Hepatocyte (in vitro differentiated cells): ENCODE measurements around the gene RBBP5. TPM values are rescaled to one million over a fixed set of nuclear protein-coding genes. Genes with fewer than 3 reads are reported as not detected.

Experiments
- DNase-seq: peaks from one replicate; pipeline ENCODE4 v3.0.0-alpha.2; 2016; ENCODE audit warnings: low spot score
- H2AFZ ChIP-seq: fragments of 200-600 bp; sonication (generic); 2 replicates; pipeline ENCODE4 v1.6.0; 2016; ENCODE audit warnings: antibody characterized with exemption, mild to moderate bottlenecking
- H3K27ac ChIP-seq: fragments of 200-600 bp; sonication (generic); 2 replicates; pipeline ENCODE4 v1.5.1; 2016; ENCODE audit warnings: mild to moderate bottlenecking
- H3K27me3 ChIP-seq: fragments of 200-600 bp; sonication (generic); 2 replicates; pipeline ENCODE4 v1.6.1; 2016
- H3K36me3 ChIP-seq: fragments of 200-600 bp; sonication (generic); replicated peaks from 2 replicates; pipeline ENCODE4 v1.5.1; 2016; ENCODE audit warnings: low read depth; ENCODE audit not compliant: insufficient read depth
- H3K4me1 ChIP-seq: fragments of 200-600 bp; sonication (generic); 2 replicates; pipeline ENCODE4 v1.5.1; 2016; ENCODE audit warnings: mild to moderate bottlenecking, moderate library complexity; ENCODE audit not compliant: insufficient read depth
- H3K4me2 ChIP-seq: fragments of 200-600 bp; sonication (generic); 2 replicates; pipeline ENCODE4 v1.6.0; 2016
- H3K4me3 ChIP-seq: fragments of 200-600 bp; sonication (generic); 2 replicates; pipeline ENCODE4 v1.5.1; 2016; ENCODE audit warnings: mild to moderate bottlenecking
- H3K79me2 ChIP-seq: fragments of 200-600 bp; sonication (generic); 2 replicates; pipeline ENCODE4 v1.6.0; 2017; ENCODE audit warnings: mild to moderate bottlenecking
- H3K9me2 ChIP-seq: fragments of 200-600 bp; sonication (generic); replicated peaks from 2 replicates; pipeline ENCODE4 v1.6.0; 2017; ENCODE audit warnings: mild to moderate bottlenecking; ENCODE audit not compliant: insufficient read depth
- H3K9me3 ChIP-seq: fragments of 200-600 bp; sonication (generic); 2 replicates; pipeline ENCODE4 v1.5.1; 2016; ENCODE audit warnings: low read depth, mild to moderate bottlenecking
- H4K20me1 ChIP-seq: fragments of 200-600 bp; sonication (generic); 2 replicates; pipeline ENCODE4 v1.6.0; 2016; ENCODE audit warnings: mild to moderate bottlenecking; ENCODE audit not compliant: insufficient read depth, poor library complexity, severe bottlenecking
- CTCF ChIP-seq: fragments of 200-600 bp; sonication (generic); IDR thresholded peaks from 2 replicates; pipeline ENCODE4 v1.5.1; 2016; ENCODE audit warnings: antibody characterized with exemption, mild to moderate bottlenecking; ENCODE audit not compliant: poor library complexity
- EZH2 ChIP-seq: fragments of 200-600 bp; sonication (generic); IDR thresholded peaks from 2 replicates; pipeline ENCODE4 v1.6.1; 2016; ENCODE audit warnings: antibody characterized with exemption, mild to moderate bottlenecking, borderline replicate concordance
- EZH2phosphoT487 ChIP-seq: fragments of 200-600 bp; sonication (generic); IDR thresholded peaks from one replicate; pipeline ENCODE4 v1.6.1; 2018; ENCODE audit warnings: antibody characterized with exemption, mild to moderate bottlenecking, low read depth, moderate library complexity; ENCODE audit not compliant: unreplicated experiment, severe bottlenecking
- WGBS: methylation state at CpG from one replicate; pipeline ENCODE4 v1.1.6; 2016; ENCODE audit warnings: low lambda C conversion rate; ENCODE audit errors: missing lambda C conversion rate; 5-methylcytosine and 5-hydroxymethylcytosine counted together
- polyA plus RNA-seq: library from polyadenylated mRNA; unstranded; fragments of >200 nt; fragmentation: Nextera tagmentation; extraction: Ambion mirVana; gene quantifications from 2 replicates; pipeline ENCODE4 v1.2.1, GENCODE V29; 2016
- total RNA-seq: library from RNA; depleted of rRNA; stranded (reverse); fragments of >200 nt; gene quantifications from 2 replicates; pipeline ENCODE4 v1.2.3, GENCODE V29; 2014

RBBP5 gene
- total and polyA plus RNA-seq, 2 experiments from 2014 or later, result 9.0 to 15.3 TPM

GRCh38 chr1:205044741-205045140 is 77.0 kb downstream of the RBBP5 start:
- H3K27ac ChIP-seq, result no peak overlapping the region
- no peak overlapping the region for H2AFZ ChIP-seq
- H3K9me3 ChIP-seq, result no peaks in the 10 kb centered on the region
- H3K27me3 ChIP-seq, result peaks cover 73% of the 10 kb centered on the region
- H3K4me3 ChIP-seq, result no peak overlapping the region
- H3K79me2 ChIP-seq, result no peaks in the 10 kb centered on the region
- H3K4me1 ChIP-seq, result no peaks in the 10 kb centered on the region
- H4K20me1 ChIP-seq, result no peaks in the 10 kb centered on the region
- H3K9me2 ChIP-seq, result no peaks in the 10 kb centered on the region
- TF ChIP-seq CTCF, result no peak
- TF ChIP-seq EZH2, result no peak
- no peak for TF ChIP-seq EZH2phosphoT487
- no peak overlapping the region for H3K4me2 ChIP-seq
- H3K36me3 ChIP-seq, result no peaks in the 10 kb centered on the region
- DNase-seq, result no peak
- WGBS, result 48% methylated on average over 5 of the region's 5 CpGs

DNA sequence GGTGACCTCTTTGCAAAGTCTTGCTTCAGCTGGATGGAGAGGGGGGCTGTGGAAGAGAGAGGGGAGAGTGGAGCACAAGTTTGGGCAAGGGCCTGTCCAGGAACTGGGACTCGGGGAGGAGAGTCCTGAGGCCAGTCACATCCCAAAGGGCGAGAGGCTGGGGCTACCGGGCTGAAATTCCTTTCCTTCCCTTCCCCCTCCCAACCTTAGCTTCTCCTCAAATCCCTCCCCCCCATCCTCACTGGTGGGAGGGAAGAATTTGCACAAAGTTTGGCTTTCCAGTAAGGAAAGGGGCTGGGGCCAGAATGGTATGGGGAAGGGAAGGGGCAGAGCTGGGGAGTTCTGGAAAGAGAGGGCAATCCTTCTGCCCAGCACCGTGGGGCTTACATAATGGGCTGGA is 77.9 kb downstream of the RBBP5 start:
- no peaks in the 10 kb centered on the region for H3K36me3 ChIP-seq
- no peak for DNase-seq
- 52% methylated on average over 4 of the region's 4 CpGs for WGBS
- TF ChIP-seq CTCF (no peak), EZH2phosphoT487 (no peak), EZH2 (no peak)
- H3K4me1 ChIP-seq, result no peaks in the 10 kb centered on the region
- no peaks in the 10 kb centered on the region for H3K9me2 ChIP-seq
- no peak overlapping the region for H3K4me2 ChIP-seq
- H4K20me1 ChIP-seq, result no peaks in the 10 kb centered on the region
- no peak overlapping the region for H3K4me3 ChIP-seq
- no peaks in the 10 kb centered on the region for H3K79me2 ChIP-seq
- H2AFZ ChIP-seq, result no peak overlapping the region
- no peaks in the 10 kb centered on the region for H3K9me3 ChIP-seq
- H3K27me3 ChIP-seq, result peaks cover 76% of the 10 kb centered on the region
- H3K27ac ChIP-seq, result no peak overlapping the region

GRCh38 chr1:205042911-205043806 is 78.6 kb downstream of the RBBP5 start, which contains the start of gene CNTN2:
CNTN2 (plus strand) TSS chr1:205043212; CDS start chr1:205053186, 9,974 bp downstream.
- WGBS, result 28% methylated on average over 35 of the region's 53 CpGs
- no peak for TF ChIP-seq EZH2phosphoT487
- no peak for TF ChIP-seq EZH2
- no peak for TF ChIP-seq CTCF
- H3K79me2 ChIP-seq, result no peaks in the 10 kb centered on the region
- no peaks in the 10 kb centered on the region for H3K9me2 ChIP-seq
- peak; percentile 38 for DNase-seq
- no peak within 1 kb of the TSS for H3K27ac ChIP-seq
- H3K36me3 ChIP-seq, result no peaks in the 10 kb centered on the region
- H3K4me1 ChIP-seq, result no peaks in the 10 kb centered on the region
- peak within 1 kb of the TSS; percentile 62 for H3K4me2 ChIP-seq
- no peaks in the 10 kb centered on the region for H4K20me1 ChIP-seq
- peaks cover 76% of the 10 kb centered on the region for H3K27me3 ChIP-seq
- no peak within 1 kb of the TSS for H2AFZ ChIP-seq
- H3K4me3 ChIP-seq, result no peak within 1 kb of the TSS
- H3K9me3 ChIP-seq, result no peaks in the 10 kb centered on the region
